Cardiac muscle cell (in vitro differentiated cells and primary cell): ENCODE results near the gene C10orf105. TPM values are rescaled to one million over a fixed set of nuclear protein-coding genes. Genes with fewer than 3 reads are reported as not detected.

Experiments used
- DNase-seq, 2 donors: peaks; one replicate each; pipeline versions ENCODE4 v3.0.0 to v3.0.0-alpha.2; 2010 to 2017; ENCODE audit warnings: low read depth in 1 of 2, low spot score in 1 of 2
- H3K27ac ChIP-seq: fragments of 200-600 bp; sonication (generic); 2 replicates; pipeline ENCODE4 v1.5.1; 2016
- H3K27me3 ChIP-seq: fragments of 200-600 bp; sonication (generic); 2 replicates; pipeline ENCODE4 v1.6.0; 2016; ENCODE audit warnings: control low read depth
- H3K36me3 ChIP-seq: fragments of 200-600 bp; sonication (generic); 2 replicates; pipeline ENCODE4 v1.5.1; 2016; ENCODE audit warnings: control low read depth
- H3K4me1 ChIP-seq: fragments of 200-600 bp; sonication (generic); 2 replicates; pipeline ENCODE4 v1.8.1; 2017; ENCODE audit warnings: low read depth, mild to moderate bottlenecking, mixed run types
- H3K4me3 ChIP-seq: fragments of 200-600 bp; sonication (generic); 2 replicates; pipeline ENCODE4 v1.5.1; 2016; ENCODE audit warnings: mild to moderate bottlenecking
- H3K9me3 ChIP-seq: fragments of 200-600 bp; sonication (generic); 2 replicates; pipeline ENCODE4 v1.5.1; 2017; ENCODE audit warnings: low read depth, mild to moderate bottlenecking, control low read depth
- polyA plus RNA-seq: library from polyadenylated mRNA; unstranded; fragments of >200 nt; fragmentation: Nextera tagmentation; extraction: Ambion mirVana; gene quantifications from 2 replicates; pipeline ENCODE4 v1.2.1, GENCODE V29; 2016
- total RNA-seq: library from RNA; depleted of rRNA; stranded (reverse); fragments of >200 nt; gene quantifications from 2 replicates; pipeline ENCODE4 v1.2.3, GENCODE V29; 2016
- TF ChIP-seq, protein P1 (sequence below): IDR thresholded peaks from 2 replicates; pipeline ENCODE4 v1.5.1; 2012; ENCODE audit warnings: low read depth, mild to moderate bottlenecking, low read length

C10orf105 gene
- total and polyA plus RNA-seq, 2 experiments from 2014 or later = 0.03 TPM; not detected in 1

DNA sequence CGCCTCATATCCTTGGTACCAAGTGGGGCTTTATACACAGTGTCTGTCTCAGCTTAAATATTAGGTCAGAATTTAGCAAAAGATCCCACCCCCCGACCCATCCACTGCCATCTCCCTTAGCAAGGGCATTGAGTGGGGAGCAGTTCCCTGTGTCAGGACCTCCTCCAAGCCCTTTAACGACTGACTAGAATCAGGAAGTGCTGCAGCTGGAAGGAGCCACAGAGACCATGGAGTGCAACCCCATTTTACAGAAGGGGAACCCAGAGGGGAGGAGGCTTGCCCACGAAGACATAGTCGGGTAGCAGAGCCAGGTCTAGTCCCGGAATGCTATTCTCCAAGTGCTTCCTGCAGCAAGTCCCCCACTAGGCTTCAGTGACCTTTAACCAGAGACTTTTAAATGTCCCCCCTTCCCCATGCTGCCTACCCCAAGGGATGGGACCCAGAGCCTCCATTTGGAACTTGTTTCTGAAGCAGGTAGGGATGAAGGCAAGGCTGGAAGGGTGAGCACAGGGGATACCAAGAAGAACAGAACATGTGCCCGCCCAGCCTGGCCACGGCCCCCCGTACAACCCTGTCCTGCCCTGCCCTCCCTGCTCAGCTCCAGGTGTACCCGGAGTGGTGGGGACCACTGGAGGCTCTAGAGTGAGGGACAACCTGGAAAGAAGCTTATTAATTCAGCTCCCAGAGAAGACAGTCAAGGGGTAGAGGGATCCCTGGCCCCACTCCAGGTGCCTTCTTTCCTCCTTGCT, 41.3 kb downstream of the C10orf105 start:
- H3K27me3 ChIP-seq = peaks cover 3% of the 10 kb centered on the region
- TF ChIP-seq, protein P1, sequence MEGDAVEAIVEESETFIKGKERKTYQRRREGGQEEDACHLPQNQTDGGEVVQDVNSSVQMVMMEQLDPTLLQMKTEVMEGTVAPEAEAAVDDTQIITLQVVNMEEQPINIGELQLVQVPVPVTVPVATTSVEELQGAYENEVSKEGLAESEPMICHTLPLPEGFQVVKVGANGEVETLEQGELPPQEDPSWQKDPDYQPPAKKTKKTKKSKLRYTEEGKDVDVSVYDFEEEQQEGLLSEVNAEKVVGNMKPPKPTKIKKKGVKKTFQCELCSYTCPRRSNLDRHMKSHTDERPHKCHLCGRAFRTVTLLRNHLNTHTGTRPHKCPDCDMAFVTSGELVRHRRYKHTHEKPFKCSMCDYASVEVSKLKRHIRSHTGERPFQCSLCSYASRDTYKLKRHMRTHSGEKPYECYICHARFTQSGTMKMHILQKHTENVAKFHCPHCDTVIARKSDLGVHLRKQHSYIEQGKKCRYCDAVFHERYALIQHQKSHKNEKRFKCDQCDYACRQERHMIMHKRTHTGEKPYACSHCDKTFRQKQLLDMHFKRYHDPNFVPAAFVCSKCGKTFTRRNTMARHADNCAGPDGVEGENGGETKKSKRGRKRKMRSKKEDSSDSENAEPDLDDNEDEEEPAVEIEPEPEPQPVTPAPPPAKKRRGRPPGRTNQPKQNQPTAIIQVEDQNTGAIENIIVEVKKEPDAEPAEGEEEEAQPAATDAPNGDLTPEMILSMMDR = no peak
- no peak overlapping the region for H3K27ac ChIP-seq
- DNase-seq = no peak
- H3K4me1 ChIP-seq = no peaks in the 10 kb centered on the region
- H3K4me3 ChIP-seq = no peak overlapping the region
- no peaks in the 10 kb centered on the region for H3K9me3 ChIP-seq
- H3K36me3 ChIP-seq = no peaks in the 10 kb centered on the region

- H3K4me1 ChIP-seq = no peaks in the 10 kb centered on the region
- no peaks in the 10 kb centered on the region for H3K9me3 ChIP-seq
- H3K4me3 ChIP-seq = no peak overlapping the region
- H3K27ac ChIP-seq = no peak overlapping the region
- DNase-seq = no peak
- no peaks in the 10 kb centered on the region for H3K36me3 ChIP-seq
- no peaks in the 10 kb centered on the region for H3K27me3 ChIP-seq
- TF ChIP-seq, protein P1 = no peak
Observed at GRCh38 chr10:71677261-71677660, 42.3 kb downstream of the C10orf105 start.

GRCh38 chr10:71675295-71675970, 44.1 kb downstream of the C10orf105 start:
- H3K9me3 ChIP-seq = no peaks in the 10 kb centered on the region
- H3K4me3 ChIP-seq = no peak overlapping the region
- no peaks in the 10 kb centered on the region for H3K27me3 ChIP-seq
- H3K4me1 ChIP-seq = no peaks in the 10 kb centered on the region
- no peaks in the 10 kb centered on the region for H3K36me3 ChIP-seq
- no peak for DNase-seq
- no peak overlapping the region for H3K27ac ChIP-seq
- TF ChIP-seq, protein P1 = no peak

DNA sequence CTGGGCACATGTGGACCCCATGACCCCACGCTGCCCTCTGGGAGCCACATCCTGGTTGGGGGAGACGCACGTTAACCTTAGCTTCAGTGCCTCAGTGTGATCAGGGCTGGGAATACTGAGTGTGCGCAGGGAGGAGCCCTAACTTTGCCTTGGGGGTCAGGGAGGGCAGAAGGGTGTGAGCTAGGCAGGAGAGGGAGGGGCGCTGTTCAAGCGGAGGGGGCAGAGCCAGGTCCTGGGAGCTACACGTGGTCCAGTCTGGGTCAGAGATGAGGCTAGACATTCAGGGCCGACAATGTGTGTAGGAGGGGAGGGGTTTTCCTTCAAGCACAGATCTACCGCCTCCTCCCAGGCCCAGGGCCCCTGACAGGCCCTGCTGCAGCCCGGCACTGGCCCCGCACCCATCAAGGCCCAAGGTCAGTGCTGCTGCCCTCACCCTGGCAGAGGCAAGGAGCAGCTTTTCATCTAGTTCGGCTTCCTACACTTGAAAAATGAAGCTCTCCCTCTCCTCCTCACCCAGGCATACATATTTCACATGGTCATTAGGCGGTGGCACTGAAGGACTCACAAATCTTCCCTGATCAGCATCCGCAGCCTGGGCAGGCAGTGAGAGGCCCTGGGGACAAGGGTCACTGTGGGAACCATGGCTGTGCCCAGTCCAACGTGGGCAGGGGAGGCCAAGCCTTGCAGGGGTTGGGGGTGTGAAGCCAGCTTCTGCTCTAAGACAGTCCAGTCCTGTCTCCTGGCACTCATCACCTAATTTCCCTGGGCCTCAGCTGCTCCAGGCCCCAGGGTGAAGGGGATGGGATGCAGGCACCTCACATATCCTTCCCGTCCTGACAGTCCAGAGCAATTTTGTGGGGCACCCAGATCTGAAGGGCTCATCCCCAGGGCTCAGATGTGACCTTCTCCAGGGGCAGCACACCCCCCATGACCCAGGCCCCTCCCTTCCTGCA, 47.3 kb downstream of the C10orf105 start:
- H3K27ac ChIP-seq = no peak overlapping the region
- no peak for DNase-seq
- no peaks in the 10 kb centered on the region for H3K36me3 ChIP-seq
- peaks cover 3% of the 10 kb centered on the region for H3K4me1 ChIP-seq
- no peaks in the 10 kb centered on the region for H3K9me3 ChIP-seq
- TF ChIP-seq, protein P1 = no peak
- no peaks in the 10 kb centered on the region for H3K27me3 ChIP-seq
- H3K4me3 ChIP-seq = no peak overlapping the region

DNA sequence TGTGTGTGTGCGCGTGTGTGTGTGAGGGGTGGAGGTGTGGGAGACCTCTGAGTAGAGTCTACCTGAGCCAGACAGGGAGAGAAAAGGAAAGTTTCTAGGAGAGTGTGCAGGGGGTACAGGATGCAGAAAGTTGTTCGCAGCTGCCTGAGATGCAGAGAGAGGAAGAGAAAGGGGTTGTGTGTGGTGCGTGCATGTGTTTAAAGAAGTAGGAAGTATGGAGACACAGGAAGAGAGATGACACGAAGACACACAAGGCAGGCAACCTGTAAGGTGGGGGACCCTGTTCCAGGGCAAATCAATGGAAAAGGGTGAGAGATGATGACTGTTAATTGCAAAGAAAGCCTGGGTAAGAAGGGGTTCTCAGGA, 52.2 kb downstream of the C10orf105 start:
- peaks cover 10% of the 10 kb centered on the region for H3K4me1 ChIP-seq
- no peaks in the 10 kb centered on the region for H3K36me3 ChIP-seq
- H3K27me3 ChIP-seq = no peaks in the 10 kb centered on the region
- H3K27ac ChIP-seq = no peak overlapping the region
- no peak overlapping the region for H3K4me3 ChIP-seq
- no peak for DNase-seq
- TF ChIP-seq, protein P1 = no peak
- H3K9me3 ChIP-seq = no peaks in the 10 kb centered on the region
